Cerebellar nuclear complex (tissue), 1 donor: ENCODE data around the gene RPE65.
"Not testable (repeated sequence)": the region's sequence is repeated elsewhere in the genome, so short reads cannot be mapped to it uniquely, and the experiment has no call there.

Experiments used
- DNase-seq, 2 experiments: peaks; one replicate each; lab custom pipeline; 2025; lab: John Stamatoyannopoulos, UW

RPE65 gene

DNA sequence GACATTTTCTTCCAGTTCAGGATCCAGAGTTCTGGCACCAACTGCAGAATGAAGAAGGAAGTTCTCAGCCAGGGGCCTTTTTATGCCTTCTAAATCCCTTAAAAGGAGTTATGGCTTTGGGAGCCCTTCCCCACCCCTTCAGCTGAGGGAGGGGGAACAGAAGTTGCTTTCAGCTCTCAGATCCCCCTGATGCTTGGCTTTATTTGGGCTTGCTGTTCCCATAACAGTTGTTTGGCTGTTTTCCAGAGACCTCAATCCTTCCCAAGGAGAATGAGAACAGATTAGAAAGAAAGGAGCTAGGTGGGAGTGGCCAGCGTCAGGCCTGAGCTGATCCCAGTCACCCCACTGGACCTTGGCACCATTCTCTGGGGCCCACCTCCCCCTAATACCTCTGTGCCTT, at the start of gene RPE65:
Gene RPE65, minus strand, starts transcription at position 54 of the 400 bp plus-strand sequence. Its CDS starts 49 bp downstream, at position 5.
- DNase-seq = no peak

DNA sequence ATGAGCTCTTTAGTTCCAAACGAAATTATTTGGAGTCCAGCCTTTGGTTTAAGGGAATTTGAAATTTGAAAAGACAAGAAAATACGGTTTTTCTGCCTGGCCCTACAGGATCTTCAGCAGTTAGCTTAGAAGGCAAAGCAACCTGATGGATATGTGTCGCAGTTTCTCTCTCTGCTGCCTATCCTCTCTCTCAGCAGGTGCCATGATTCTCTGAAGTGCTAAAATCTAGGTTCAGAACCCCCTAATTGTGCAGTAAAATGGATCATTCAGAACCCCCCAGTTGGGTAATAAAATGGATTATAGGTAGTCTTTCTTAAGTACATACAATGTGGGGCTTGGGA, 47.6 kb upstream of the RPE65 start:
- DNase-seq = no peak

DNA sequence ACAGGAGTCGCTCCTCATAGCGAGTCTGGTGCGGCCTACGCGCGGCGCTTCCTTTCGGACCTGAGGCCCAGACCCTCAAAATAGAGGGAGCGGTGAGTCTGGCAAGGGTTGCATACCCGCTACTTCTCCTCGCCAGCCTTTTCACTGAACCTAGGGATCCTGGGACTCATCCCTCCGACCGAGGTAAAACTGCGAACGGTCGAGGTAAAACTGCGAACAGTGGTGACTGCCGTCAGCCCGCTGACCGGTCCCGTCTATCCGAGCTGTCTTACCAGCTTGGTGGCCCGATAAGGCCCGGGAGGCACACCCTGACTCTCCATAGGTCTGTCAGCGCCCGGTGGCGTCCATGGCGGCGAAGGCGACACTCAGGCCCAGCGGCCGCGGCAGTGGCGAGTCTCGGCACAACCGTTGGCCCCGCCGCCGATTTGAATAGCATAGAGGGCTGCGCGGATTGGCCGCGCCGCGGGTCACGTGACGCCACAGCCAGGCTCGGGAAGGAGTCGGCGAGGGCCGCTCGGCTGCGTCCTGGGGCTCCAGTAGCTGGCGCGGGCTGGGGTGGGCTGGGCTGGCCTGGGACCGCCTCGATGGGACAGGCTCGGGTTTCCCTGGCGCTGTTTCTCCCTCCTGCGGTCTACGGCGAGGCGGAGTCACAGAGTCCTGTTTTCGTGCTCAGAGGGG, 47.1 kb upstream of the RPE65 start, which contains the start of gene DEPDC1:
Gene DEPDC1, minus strand, starts transcription at position 403 of the 678 bp plus-strand sequence. Its CDS starts 83 bp downstream, at position 320.
- no peak for DNase-seq

DNA sequence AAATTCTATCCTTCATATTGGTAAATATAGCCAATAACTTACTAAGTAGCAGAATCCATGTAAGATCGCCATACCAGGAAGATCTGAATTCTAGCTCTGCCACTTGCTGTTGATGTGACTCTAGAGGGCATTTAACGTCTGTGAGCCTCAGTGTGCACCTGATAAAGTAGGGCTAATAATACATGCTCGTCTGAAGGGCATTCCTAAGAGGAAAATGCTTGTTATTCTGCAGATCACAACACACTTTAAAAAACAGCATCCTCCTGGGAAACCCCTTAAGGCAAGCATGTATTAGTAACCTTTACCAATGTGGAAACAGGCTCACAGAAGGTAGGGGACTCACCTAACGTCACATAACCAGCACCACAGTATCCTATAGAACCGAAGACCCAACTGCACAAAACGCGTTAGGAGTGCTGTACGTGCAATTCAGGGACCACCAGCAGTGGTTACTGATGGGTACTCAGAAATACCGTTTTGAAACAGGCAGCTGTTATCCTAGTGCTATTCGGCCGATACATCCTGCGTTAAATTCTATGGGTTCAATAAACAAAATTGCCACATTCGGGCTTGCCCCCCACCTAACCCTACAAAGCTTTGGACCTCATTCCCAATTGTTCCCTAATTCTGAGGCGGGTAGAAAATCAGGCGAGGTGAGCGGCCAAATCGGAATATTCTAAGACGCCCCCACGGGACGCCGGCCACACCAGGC, 46.4 kb upstream of the RPE65 start:
- no peak for DNase-seq

DNA sequence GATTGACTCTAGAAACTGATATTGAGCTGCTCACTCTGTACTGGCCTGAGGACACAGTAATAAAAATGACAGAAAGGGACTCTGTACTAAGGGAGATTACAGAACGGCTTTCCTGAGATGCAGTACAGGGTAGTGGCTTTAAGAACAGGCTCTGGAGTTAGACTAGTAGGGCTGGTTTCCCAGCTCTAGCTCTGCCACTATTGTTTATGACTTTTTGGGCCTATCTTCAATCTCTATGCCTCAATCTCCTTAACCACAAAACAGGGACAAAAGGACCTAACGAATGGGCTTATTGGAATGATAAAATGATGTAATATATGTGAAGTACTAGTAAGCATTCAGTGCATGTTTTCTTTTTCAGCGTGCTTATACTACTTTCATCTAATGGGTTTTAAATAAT, 45.8 kb upstream of the RPE65 start:
- no peak for DNase-seq

DNA sequence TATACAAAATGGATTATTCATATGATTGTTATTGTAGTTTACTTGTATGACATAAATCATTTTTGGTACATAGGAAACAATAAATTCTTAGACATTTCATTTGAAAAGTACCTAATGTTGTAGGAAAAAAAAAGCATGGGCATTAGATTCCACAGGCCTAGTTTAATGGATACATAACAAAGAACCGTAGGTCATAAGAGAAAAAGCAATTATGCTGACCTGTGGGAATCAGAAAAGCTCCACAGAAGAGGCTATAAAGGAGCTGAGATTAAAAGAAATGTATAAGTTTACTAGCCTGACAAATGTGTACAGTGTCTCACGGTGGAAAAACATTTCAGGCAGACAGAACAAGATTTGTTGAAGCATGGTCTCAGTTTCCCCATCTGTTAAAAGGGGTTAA, 43.4 kb upstream of the RPE65 start:
- DNase-seq = no peak

DNA sequence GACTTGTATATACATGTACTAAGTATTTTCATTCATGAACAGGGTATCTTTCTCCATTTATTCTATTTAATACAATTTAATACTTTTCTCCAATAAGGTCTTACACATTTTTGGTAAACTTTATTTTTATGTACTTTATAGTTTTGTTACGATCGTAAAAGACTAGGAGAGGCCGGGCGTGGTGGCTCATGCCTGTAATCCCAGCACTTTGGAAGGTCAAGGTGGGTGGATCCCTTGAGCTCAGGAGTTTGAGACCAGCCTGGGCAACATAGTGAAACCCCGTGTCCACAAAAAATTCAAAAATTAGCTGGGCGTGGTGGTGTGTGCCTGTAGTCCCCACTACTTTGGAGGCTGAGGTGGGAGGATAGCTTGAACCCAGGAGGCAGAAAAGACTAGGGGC, 42.5 kb upstream of the RPE65 start:
- DNase-seq = not testable (repeated sequence)

DNA sequence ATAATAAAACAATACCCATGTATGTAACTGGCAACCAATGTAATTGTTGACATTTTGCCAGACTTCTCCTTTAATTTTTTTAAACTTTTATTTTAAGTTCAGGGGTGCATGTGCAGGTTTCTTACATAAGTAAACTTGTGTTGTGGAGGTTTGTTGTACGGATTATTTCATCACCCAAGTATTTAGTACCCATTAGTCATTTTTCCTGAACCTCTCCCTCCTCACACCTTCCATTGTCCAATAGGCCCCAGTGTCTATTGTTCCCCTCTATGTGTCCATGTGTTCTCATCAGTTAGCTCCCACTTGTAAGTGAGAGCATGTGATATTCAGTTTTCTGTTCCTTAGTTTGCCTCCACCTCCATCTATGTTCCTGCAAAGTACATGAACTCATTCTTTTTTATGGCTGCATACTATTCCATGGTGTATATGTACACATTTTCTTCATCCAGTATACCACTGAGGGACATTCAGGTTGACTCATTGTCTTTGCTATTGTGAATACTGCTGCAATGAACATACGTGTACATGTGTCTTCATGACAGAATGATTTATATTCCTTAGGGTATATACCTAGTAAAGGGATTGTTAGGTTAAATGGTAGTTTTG, 40.4 kb upstream of the RPE65 start:
- no peak for DNase-seq

DNA sequence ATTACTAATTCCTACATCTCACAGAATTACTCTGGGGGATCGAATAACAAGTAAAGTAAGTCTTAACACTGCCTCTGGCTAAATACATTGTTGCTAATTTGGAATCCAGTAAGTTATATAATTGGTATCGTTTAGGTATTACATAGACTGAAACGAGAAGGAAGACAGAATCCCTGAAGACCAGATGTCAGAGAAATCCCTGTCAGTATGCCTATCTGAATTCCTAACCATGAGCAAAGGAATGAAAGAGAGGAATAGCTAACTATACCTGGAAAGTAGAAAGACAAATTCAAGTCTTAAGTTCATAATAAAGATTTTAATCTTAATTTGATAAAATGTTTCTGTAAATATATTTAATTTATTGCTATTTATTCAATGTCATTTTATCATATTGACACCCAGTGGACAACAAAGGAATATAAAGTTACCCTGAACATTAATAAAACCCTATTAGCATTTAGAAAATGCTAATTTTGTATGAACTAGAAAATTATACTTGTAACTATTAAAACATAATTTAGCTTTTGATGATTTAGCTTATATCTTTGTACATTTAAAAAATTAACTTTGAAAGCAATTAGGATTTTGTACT, 35.8 kb upstream of the RPE65 start:
- DNase-seq = no peak

DNA sequence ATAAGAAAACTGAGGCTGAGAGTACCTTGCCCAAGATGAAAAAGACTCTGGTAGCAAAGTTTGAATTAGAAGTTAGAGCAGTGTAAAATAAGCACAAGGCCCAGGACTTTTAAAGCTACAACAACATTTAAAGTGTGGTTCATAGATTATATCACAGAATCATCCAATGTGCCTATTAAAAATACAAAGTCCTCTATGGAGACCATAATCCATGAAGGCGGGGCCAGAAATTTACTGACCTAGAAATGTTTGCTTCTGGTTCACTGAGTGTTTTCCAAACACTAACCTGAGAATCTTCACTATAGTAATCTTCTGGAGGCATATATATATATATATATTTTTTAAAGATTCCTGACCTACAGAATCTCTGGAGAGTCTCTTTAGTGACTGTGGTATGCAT, 34.9 kb upstream of the RPE65 start:
- no peak for DNase-seq

DNA sequence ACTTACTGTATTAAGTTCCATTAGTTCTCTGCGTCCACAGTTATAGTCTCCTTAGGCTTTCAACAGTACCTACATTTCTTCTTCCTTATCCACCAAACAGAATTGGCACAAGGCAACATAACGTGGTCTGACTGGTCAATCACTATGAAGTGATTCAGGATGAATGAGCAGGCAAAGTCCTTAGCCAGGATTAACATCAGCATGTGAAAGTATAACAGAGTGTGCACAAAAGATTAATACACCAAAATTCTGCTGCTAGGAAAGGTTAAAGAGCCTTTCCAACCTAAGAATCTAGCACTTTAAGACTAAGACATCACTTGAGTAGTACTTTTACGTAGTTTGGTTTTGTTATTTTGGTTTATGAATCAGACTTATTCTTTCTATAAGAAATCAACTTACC, 31.3 kb upstream of the RPE65 start:
- DNase-seq = no peak

DNA sequence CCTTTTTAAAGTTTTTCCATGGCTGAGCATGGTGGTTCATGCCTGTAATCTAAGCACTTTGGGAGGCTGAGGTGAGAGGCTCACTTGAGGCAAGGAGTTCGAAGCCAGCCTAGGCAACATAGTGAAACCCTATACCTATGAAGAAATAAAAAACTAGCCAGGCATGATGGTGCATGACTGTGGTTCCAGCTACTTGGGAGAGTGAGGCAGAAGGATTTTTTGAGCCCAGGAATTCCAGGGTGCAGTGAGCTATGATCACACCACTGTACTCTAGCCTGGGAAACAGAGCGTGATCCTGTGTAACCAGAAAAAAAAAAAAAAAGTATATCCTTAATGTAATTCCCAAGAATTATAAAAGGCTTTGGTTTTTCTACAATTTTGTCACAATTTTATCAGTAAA, 29.7 kb upstream of the RPE65 start:
- no peak for DNase-seq

DNA sequence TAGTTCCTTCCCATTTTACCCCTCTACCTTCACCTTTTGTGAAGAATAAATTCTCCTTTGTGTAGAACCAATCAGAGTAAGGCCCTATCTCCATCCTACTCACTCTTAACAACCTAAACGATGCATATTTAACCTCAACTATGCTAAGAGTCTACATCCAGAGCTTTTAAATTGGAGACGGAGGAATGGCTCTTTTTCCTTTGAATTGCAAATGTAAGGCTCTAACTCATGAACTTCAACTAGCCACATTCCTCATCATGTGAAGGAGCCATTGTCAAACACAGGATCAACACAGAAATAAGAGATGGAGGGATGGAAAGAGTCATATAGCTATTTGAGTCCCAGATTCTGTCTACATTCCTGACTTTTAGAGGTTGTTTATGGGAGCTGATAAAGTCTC, 28.9 kb upstream of the RPE65 start:
- no peak for DNase-seq

DNA sequence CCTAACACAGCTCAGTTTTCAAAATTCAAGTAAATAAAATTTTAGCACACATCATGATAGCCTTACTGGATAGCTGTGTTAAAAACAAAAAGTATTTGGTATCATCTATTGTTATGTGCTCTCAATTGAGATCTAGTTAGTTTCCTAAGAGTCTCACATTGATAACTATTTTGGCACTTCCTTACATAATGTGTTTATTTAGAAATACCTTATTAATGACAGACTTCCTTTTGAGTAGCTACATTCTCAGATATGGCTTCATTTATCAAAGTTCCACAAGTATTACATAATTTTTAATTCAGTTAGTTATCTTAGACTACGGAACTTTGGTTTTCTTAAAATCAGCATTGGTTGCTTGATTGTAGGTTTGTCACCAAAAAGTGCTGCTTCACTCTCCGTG, 26.9 kb upstream of the RPE65 start:
- not testable (repeated sequence) for DNase-seq

DNA sequence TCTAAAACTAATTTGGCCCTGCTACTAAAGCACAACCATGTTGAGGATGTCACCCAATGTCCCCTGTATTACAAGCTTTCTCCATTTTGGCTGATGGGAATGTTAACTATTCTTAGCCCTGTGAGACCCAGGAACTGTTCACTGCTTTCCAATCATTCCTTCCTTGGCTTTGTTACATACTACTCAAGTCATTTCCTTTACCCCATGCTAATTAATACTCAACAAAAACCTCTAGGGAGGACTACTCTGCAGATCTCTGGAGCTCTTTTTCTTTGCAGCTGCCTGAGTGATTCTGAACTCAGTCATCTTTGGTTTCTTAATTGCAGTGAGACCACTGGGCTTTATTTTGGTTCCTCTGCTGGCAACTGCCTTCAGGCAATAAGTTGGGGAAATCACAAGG, 23.3 kb upstream of the RPE65 start:
- DNase-seq = no peak

DNA sequence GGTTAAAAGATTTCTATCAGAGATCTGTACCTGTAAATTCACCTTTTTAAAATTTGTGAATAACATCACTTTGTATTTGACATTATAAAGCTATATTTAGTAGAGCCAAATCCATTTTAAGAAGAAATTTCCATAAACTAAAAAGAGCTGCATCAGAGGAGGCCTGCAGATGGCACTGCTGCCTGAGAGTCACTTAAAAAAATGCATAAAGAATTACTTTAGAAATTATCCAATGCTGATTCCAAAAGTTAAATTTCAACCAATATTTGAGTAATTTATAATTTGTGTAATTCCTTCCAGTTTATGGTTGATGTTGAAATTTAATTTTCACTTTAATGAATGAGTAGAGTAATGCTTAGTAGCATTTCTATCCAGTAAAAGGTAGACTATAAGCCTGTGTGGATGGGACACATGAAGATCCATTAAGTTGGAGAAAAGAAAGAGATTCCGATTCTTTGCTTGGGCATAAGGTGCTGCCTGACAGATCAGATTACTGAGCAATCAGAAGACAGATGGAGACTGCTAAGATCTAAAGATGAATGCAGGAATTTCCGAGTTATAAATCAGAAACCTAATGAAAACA, 20.7 kb upstream of the RPE65 start:
- DNase-seq = no peak

DNA sequence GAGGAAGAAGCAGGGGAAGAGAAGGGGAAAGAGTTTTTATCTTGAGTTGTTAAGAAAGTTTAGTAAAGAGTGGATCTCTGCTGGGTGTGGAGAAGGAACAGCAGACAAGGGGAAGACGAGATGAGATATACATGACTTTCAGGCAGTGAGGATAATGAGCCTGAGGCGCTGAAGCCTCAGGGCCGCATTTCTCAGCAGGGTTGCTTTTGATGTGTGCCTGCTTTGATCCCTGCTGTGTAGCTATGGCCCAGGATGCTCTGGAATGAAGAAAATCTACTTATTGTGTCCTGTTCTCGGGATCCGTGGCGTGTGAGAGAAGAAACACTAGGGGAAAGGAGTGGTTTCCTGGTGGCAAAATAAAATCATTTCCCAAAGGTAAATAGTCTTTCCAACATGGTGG, 15.1 kb upstream of the RPE65 start:
- DNase-seq = no peak

DNA sequence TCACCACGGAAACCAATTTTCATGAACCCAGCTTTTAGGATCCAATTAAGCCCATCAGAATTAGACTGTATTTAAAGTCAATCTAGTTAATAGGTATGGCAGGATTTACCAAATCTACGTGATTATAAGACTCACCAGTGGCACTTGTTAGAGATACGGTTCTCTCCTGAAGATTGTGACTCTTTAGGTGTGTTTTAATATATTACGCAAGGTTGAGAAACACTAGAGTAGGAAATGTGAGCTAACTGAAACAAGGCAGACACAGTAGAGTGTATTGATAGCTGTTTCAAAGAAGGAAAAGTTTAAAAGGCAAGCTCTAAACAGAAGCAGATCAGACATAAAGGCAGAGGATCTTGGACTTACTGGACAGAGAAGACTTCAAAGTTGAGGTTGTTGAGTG, 11.2 kb upstream of the RPE65 start:
- no peak for DNase-seq

DNA sequence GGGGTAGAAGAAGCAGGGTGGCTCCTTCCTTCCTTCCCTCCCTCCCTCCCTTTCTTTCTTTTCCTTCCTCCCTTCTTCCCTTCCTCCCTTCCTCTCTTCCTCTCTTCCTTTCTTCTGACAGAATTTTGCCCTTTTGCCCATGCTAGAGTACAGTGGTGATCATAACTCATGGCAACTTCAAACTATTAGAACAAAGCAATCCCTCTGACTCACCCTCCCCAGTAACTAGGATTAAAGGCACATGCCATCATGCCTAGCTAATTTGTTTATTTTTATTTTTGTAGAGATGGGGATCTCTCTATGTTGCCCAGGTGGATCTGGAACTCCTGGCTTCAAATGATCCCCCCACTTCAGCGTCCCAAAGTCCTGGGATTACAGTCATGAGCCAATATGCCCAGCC, 10.0 kb upstream of the RPE65 start:
- no peak for DNase-seq

DNA sequence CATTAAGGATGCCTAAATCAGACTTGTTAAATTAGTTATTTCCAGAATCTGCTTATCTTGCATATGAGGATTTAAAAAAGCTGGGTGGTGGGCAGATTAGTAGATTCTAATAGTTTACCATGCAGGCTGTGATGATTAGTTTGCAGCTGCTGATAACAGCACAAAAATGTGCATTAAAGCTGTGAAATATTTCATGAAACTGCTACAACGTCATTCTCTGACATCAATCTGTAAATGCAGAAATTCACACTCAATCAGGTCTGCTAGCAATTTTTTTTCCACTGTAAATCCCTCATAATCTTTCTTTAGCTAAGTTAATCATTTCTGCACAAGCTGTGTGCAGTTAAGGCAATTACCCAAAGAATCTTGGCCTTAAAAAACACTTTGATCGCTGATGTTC, 9.3 kb upstream of the RPE65 start:
- no peak for DNase-seq

DNA sequence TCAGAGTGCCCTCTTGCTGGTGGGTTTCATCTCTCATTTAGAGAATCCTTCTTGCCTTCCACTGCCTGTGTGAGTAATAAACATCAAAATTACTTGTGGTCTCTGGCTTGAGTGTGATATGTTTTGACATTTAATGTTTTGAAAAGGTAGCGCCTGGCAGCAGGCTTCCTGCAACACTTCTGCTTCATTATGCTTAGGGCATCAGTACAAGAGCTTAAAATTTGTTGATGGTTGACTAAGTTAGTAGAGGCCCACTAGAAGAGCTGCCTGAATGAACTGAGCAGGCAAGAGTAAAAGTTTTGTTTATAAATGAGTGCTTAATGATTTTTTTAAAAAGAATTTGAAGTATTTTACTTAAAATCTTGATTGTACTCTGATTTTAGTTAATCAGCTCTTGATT, 6.4 kb upstream of the RPE65 start:
- DNase-seq = no peak

DNA sequence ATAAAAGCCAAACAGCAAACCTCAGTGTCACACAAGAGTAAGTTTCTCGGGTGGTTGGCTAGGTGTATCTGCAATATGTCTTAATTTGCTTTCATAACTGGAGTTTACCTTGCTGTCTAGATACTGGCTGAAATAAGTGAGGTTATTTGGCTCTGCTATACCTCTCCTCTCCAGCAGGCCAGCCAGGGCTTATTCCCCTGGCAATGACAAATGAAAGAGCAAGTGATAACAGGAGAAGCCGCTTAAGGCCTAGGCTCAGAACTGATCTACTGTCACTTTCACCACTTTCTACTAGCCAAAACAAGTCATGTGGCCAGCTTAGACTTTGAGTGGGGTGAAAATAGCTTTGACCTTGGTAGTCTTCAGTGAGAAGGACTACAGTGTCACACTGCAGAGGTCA, 4.8 kb upstream of the RPE65 start:
- no peak for DNase-seq
